Naive thymus-derived CD8-positive, alpha-beta T cell (primary cell): Measurements from ENCODE around the gene IGFL4. TPM values are rescaled to one million over a fixed set of nuclear protein-coding genes. Genes with fewer than 3 reads are reported as not detected.

Source experiments
- ATAC-seq, 2 donors: fragments of 150-1000 bp; cut with Tn5 transposase in 1 of 2; sonication (Bioruptor Pico), chemical (Tn5 transposase) in 1 of 2; 1 replicate in 1 of 2; 2 replicates in 1 of 2; pipeline ENCODE4 v1.10.0; 2021; ENCODE audit warnings: mild to moderate bottlenecking in 2 of 2, moderate library complexity in 2 of 2
- POLR2A ChIA-PET: fragments of 350-600 bp; sonication (Branson Sonifier 250); formaldehyde crosslinking; loops from one replicate; lab custom pipeline; 2021; ENCODE audit warnings: antibody characterized with exemption; lab: Charles Lee
- DNase-seq, 10 donors: peaks; one replicate each; pipeline versions ENCODE4 v3.0.0 to v3.0.0-alpha.2; 2020 to 2022
- H3K27ac Mint-ChIP-seq, 10 donors: one replicate each; pipeline ENCODE4 v1.8.0; 2020 to 2022; ENCODE audit warnings: mild to moderate bottlenecking in 10 of 10, mixed read lengths in 10 of 10, moderate library complexity in 4 of 10, inconsistent platforms in 1 of 10
- H3K27me3 Mint-ChIP-seq, 5 donors: one replicate each; pipeline ENCODE4 v1.8.0; 2021 to 2022; ENCODE audit warnings: mixed read lengths in 5 of 5
- H3K36me3 Mint-ChIP-seq, 3 donors: one replicate each; pipeline ENCODE4 v1.8.0; 2020 to 2022; ENCODE audit warnings: mixed read lengths in 3 of 3, mild to moderate bottlenecking in 2 of 3, inconsistent platforms in 1 of 3
- H3K4me1 Mint-ChIP-seq, 4 donors: one replicate each; pipeline ENCODE4 v1.8.0; 2021 to 2022; ENCODE audit warnings: mixed read lengths in 4 of 4
- H3K4me3 Mint-ChIP-seq, 10 donors: one replicate each; pipeline ENCODE4 v1.8.0; 2020 to 2022; ENCODE audit warnings: mild to moderate bottlenecking in 10 of 10, mixed read lengths in 10 of 10, moderate library complexity in 6 of 10, inconsistent platforms in 1 of 10
- H3K9me3 Mint-ChIP-seq, 9 donors: one replicate each; pipeline ENCODE4 v1.8.0; 2020 to 2022; ENCODE audit warnings: mixed read lengths in 9 of 9, mild to moderate bottlenecking in 3 of 9, inconsistent platforms in 1 of 9, moderate library complexity in 1 of 9
- polyA plus RNA-seq, 3 donors: library from polyadenylated mRNA; unstranded; fragments of 300-500 nt; fragmentation: Illumina TruSeq; gene quantifications; one replicate each; pipeline ENCODE4 v1.2.3, GENCODE V29; 2021
- total RNA-seq, 8 experiments: library from RNA in 2 of 8; stranded (reverse) in 2 of 8; gene quantifications; one replicate each; pipeline ENCODE4 v1.2.3 and lab custom pipeline; 2021 to 2026

IGFL4 gene
- total and polyA plus RNA-seq, 5 experiments from 2014 or later = not detected

DNA sequence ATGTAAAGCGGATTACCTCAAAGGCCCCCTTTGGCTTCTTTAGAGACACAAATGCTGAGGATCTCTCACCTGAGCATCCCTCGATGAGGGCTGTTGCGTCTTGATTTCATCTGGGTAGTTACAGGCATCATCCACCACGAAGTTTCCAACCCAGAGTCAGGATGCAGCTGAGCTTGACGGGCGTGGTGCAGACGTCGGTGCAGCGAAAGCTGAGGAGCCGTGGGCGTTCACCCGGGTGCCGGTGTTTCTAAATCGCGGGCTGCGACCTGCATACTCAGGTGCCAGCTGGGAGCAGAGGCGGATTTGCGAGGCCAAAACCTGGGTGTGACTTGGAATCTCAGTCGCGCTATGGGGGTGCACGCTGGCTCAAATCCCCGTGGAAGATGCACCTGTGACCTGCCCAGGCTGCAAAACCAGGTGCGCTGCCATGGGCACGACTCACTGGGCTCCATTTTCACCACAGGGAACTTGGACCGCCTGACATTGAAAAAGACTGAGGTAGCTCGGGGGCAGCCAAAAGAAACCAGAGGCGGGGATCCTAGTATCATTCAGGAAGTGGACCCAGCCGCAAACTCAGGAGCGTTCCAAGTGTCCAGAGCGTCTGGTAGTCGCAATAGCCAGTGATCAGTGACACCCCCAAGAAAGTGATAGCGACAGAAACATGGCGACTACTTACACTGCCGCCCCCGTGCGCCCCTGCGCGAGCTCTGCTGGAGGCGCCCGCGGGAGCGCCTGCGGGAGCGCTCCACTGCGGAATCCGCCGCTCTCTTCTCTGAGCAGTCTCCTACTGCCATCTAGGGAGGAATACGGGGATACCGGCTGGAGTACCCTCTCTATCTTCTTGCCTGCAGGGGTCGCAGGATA lies 36.4 kb upstream of the IGFL4 start:
- H3K27ac Mint-ChIP-seq = no peak overlapping the region
- H3K27me3 Mint-ChIP-seq = peaks cover 60 to 92% (median 81%) of the 10 kb centered on the region in 5 donors
- H3K36me3 Mint-ChIP-seq = peaks cover 0 to 7% (median 2%) of the 10 kb centered on the region in 3 donors
- POLR2A ChIA-PET = no interaction called here
- peaks cover 0 to 19% (median 2%) of the 10 kb centered on the region in 9 donors for H3K9me3 Mint-ChIP-seq
- peak; percentile 50 to 62 for ATAC-seq
- peaks cover 2 to 14% (median 5%) of the 10 kb centered on the region in 4 donors for H3K4me1 Mint-ChIP-seq
- H3K4me3 Mint-ChIP-seq = peak overlapping the region in 7 of 10 donors; percentile 26 to 78 (median 41)
- DNase-seq = peak in 2 of 10 donors; percentile 4 to 9

DNA sequence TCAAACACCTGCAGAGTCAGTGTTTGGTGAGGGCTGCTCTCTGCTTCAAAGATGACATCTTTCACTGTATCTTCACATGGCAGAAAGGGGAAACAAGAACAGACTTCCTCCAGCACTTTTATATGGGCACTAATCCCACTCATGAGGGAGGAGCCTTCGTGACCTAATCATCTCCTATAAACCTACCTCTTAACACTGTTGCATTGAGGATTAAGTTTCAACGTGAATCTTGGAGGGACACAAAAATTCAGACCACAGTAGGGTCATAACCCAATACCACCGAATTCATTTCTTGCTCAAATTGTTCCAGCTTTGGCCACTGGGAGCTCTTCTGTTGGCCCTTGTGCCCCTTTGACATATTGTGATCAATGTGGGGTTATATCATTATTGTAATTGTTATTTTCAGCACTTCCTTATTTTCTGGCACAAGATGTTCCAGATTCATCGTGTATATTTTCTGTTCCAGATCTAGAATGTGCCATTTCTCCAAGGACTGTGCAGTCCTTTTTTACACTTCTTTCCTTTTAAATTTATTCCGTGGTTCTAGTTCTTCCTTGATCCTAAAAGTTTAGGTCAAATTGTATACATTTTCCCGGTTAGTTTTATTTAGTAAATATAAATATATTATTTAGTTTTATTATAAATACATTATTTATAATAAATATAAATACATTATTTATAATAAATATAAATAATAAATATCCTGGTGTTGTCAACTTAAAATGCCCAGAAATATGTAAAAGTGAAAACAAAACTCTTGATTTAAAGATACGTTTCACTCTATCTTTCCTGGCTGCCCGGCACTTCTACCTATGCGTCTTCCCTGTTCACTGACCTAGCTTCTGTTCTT lies 35.5 kb upstream of the IGFL4 start:
- Mint-ChIP-seq H3K27me3 (peaks cover 56 to 92% (median 80%) of the 10 kb centered on the region in 5 donors), H3K27ac (no peak overlapping the region), H3K9me3 (peaks cover 0 to 19% (median 2%) of the 10 kb centered on the region in 9 donors), H3K4me3 (peak overlapping the region in 1 of 10 donors; percentile 47), H3K36me3 (peaks cover 0 to 7% (median 2%) of the 10 kb centered on the region in 3 donors), H3K4me1 (peaks cover 2 to 14% (median 5%) of the 10 kb centered on the region in 4 donors)
- POLR2A ChIA-PET = no interaction called here
- DNase-seq (no peak), ATAC-seq (no peak)

DNA sequence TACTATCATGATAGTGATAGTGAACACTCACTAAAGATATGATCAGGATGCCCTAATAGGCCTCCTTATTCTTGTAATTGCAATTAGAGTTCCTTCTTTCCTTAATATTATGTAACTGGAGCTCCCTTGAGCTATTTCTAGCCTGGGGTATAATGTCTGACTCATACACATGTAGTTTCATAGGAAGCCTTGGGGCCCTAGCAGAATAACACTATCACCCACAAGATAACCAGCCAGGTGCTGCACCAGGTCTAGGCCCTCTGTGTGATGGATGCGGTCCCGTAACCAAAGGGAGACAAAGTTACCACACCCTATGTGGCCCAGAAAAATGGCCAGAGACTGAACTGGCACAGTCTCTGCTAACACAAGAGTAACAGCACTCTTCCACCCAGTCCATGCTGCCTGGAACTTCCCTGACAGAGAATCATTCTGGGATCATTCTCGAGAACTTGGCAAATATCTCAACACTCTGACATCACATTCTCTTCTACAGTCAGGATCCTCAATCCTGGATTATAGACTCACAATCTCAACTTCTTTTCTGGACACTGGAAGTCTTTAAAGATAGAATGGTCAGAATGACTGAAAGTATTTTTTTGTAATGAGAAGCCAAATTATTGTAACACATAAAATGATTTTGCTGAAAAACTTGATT lies 32.6 kb upstream of the IGFL4 start:
- Mint-ChIP-seq H3K36me3 (peaks cover 0 to 7% (median 0%) of the 10 kb centered on the region in 3 donors), H3K4me1 (peaks cover 2 to 14% (median 5%) of the 10 kb centered on the region in 4 donors), H3K27ac (no peak overlapping the region), H3K4me3 (no peak overlapping the region), H3K9me3 (peaks cover 0 to 9% (median 2%) of the 10 kb centered on the region in 9 donors), H3K27me3 (peaks cover 52 to 91% (median 76%) of the 10 kb centered on the region in 5 donors)
- DNase-seq (no peak), ATAC-seq (no peak)
- POLR2A ChIA-PET = no interaction called here

DNA sequence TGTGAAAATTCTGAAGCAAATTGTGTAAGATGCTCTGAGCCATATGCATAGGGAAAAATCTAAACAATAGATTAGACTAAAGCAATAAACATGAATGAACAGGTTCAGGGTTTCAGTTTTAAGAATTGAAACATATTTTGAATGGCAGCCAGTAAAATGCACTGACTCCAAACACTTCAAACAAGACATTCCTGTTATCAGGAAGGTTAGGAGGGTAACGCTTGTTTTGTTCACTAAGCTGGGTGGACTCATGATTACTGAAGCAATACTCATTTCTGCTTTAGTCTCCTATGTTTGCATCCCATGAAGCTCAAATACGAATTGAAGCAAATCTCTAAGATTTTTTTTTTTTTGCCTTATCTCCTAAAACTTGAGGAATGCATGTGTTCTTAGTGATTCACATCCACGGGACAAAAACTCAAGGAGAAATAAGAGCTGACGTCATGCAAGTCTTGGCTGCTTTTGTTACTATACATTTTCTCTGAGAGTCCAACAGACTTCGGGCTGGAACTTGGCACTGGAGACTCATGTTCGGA lies 29.1 kb upstream of the IGFL4 start:
- ATAC-seq (no peak), DNase-seq (no peak)
- Mint-ChIP-seq H3K27ac (no peak overlapping the region), H3K27me3 (peaks cover 40 to 91% (median 68%) of the 10 kb centered on the region in 5 donors), H3K36me3 (no peaks in the 10 kb centered on the region), H3K4me1 (no peaks in the 10 kb centered on the region), H3K9me3 (no peaks in the 10 kb centered on the region), H3K4me3 (no peak overlapping the region)
- POLR2A ChIA-PET = interaction anchor here (0.7 kb wide), 1 partner anchor 37 kb away, joined by 3 read pairs; no protein-coding TSS in a partner anchor

DNA sequence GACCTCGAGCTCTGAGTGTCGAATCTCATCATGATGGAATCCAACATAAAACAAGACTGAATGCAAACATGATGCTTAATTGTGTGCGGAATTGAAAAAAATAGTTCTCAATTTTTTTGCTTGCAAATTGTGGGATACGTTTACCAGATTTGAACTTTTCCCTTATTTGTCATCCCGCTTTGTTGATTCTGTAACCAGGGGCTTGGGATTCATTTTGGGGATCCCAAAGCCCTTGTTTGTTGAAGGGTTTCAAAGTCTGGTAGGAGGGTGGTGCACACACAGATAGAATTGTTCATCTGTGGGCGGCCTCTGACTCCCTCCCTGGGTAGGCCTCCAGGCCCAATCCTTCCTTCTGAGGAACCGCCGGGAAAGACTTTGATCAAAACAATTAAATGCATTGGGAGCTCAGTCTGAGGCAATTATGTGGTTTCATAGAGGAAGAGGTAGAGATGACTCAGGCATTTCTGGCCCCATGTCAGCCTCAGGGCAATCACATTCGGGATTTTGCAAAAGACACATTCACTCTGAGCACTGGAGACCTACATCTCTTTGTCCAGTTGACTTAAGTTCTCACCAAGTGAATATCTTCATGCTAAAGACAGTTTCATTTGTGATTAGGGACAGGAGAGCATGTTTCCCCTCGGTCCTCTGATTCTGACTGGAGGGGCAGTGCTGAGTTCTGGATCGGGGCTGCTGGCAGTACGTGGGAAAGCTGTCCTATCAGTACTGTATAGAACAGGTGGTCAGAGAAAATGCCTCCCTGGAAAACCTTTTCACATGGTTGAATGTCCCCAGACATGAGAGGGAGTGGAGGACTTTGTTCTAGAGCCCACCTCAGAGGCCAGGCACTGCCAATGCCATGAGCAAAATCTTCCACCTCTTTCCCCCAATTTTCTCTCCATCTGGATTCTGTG lies 27.8 kb upstream of the IGFL4 start:
- H3K27me3 Mint-ChIP-seq = peaks cover 38 to 93% (median 66%) of the 10 kb centered on the region in 5 donors

DNA sequence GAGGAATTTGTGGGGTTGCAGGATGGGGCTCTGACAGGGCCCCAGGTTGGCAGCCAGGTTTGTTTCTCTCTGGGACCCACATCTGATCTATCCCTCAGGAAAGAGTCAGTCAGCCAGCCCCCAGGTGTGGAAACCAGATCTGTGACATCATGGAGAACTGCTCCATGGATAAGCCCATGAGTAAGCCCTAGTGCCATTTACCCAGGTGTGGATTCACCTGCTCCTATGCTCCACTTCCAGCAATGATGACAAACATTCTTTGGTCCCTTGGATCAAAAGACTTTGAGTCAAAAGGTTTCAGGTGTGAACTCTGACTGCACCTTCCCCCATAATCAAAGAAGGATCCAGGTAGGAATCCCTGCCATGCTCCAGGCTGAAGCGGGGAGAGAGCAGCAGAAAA lies 26.9 kb upstream of the IGFL4 start:
- ATAC-seq (no peak), DNase-seq (no peak)
- peaks cover 38 to 93% (median 64%) of the 10 kb centered on the region in 5 donors for H3K27me3 Mint-ChIP-seq
- H3K36me3 Mint-ChIP-seq = no peaks in the 10 kb centered on the region
- no peaks in the 10 kb centered on the region for H3K4me1 Mint-ChIP-seq
- no peak overlapping the region for H3K27ac Mint-ChIP-seq
- peaks cover 0 to 3% (median 0%) of the 10 kb centered on the region in 9 donors for H3K9me3 Mint-ChIP-seq
- no peak overlapping the region for H3K4me3 Mint-ChIP-seq
- POLR2A ChIA-PET = no interaction called here

More for the DNA sequence above, 27.8 kb upstream of the IGFL4 start:
- Mint-ChIP-seq H3K27ac (no peak overlapping the region), H3K9me3 (no peaks in the 10 kb centered on the region), H3K4me3 (no peak overlapping the region), H3K36me3 (no peaks in the 10 kb centered on the region), H3K4me1 (no peaks in the 10 kb centered on the region)
- DNase-seq (no peak), ATAC-seq (no peak)
- POLR2A ChIA-PET = no interaction called here

DNA sequence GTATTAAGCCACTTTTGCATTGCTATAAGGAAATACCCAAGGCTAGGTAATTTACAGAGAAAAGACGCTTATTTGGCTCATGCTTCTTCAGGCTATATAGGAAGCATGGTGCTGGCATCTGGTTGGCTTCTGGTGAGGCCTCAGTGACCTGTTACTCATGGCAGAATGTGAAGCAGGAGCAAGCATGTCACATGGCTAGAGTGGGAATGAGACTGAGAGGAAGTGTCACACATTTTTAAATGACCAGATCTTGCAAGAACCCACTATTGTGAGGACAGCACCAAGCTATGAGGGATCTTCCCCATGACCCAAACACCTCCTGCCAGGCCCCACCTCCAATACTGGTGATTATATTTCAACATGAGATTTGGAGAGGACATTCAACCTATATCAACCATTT lies 25.7 kb upstream of the IGFL4 start:
- Mint-ChIP-seq H3K4me1 (no peaks in the 10 kb centered on the region), H3K36me3 (no peaks in the 10 kb centered on the region), H3K9me3 (peaks cover 0 to 8% (median 0%) of the 10 kb centered on the region in 9 donors), H3K27ac (no peak overlapping the region), H3K4me3 (no peak overlapping the region), H3K27me3 (peaks cover 35 to 89% (median 58%) of the 10 kb centered on the region in 5 donors)
- no peak for DNase-seq
- ATAC-seq = no peak
- POLR2A ChIA-PET = no interaction called here

DNA sequence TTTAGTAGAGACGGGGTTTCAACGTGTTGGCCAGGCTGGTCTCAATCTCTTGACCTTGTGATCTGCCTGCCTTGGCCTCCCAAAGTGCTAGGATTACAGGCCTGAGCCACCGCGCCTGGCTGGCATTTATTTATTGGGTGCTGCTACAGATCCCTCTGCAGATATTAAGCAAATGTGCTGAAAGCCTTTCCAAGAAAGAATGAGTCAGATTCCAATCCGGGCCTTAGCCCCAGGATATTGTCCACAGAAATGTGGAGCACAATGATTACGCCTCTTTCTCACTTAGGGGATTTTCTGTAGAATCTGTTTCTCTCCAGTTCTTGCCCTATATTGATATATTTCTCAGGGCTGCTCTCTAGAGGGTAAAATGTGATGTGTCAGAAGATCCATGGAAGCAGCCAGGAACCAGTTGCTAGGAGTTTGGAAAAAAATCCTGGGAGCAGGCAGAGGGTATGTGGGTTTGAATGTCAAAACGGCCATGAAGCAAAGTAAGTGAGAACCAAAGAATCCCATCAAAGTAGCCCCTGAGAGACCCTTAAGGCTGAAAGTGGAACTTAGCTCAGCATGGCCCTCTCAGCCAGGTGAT lies 24.8 kb upstream of the IGFL4 start:
- no peak overlapping the region for H3K27ac Mint-ChIP-seq

DNA sequence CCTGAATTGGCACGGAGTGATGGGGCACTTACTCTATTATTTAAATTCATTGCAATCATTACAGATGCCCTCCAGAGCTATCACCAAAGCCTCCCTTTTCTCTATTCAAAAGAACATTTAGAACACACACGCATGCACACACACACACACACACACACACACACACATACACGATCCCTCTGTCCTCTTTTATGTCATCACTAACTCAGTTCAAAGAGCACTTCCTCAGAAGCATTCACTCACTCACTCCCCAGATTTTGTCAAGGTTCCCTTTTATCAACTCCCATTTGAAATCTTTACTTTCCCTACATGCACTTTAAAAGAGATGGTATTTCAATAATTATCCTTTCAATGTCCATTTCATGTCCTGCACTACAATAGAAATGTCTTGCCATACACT lies 22.4 kb upstream of the IGFL4 start:
- ATAC-seq (no peak), DNase-seq (no peak)
- POLR2A ChIA-PET = no interaction called here
- H3K9me3 Mint-ChIP-seq = peaks cover 0 to 33% (median 8%) of the 10 kb centered on the region in 9 donors
- no peaks in the 10 kb centered on the region for H3K4me1 Mint-ChIP-seq
- H3K27me3 Mint-ChIP-seq = peaks cover 29 to 68% (median 51%) of the 10 kb centered on the region in 5 donors
- H3K36me3 Mint-ChIP-seq = no peaks in the 10 kb centered on the region
- no peak overlapping the region for H3K4me3 Mint-ChIP-seq
- H3K27ac Mint-ChIP-seq = no peak overlapping the region

More for the DNA sequence above, 24.8 kb upstream of the IGFL4 start:
- Mint-ChIP-seq H3K36me3 (no peaks in the 10 kb centered on the region), H3K27me3 (peaks cover 29 to 80% (median 50%) of the 10 kb centered on the region in 5 donors), H3K4me3 (no peak overlapping the region), H3K4me1 (no peaks in the 10 kb centered on the region), H3K9me3 (peaks cover 0 to 15% (median 4%) of the 10 kb centered on the region in 9 donors)
- DNase-seq (no peak), ATAC-seq (no peak)
- POLR2A ChIA-PET = no interaction called here

DNA sequence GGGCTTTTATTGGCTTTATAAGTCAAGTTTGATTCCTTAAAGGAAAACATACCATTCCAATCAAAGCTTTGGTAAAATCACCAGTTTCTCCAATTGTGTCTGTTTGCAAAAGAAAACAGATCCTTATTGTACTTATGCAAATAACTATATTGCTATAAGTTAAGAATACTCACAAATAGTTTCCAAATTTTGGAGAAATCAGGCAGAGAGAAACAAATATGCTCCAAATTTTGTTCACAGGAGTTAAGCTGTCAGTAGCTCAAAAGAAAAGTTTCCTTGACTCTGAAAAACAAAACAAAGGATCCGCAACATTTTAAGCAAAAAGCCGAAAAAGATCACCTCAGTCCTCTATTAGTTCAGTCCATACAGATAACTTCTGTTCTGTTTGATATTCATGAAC lies 19.2 kb upstream of the IGFL4 start:
- no peak overlapping the region for H3K4me3 Mint-ChIP-seq
- H3K27ac Mint-ChIP-seq = no peak overlapping the region
- no peaks in the 10 kb centered on the region for H3K36me3 Mint-ChIP-seq
- H3K4me1 Mint-ChIP-seq = no peaks in the 10 kb centered on the region
- ATAC-seq (no peak), DNase-seq (no peak)
- POLR2A ChIA-PET = no interaction called here
- peaks cover 0 to 33% (median 8%) of the 10 kb centered on the region in 9 donors for H3K9me3 Mint-ChIP-seq
- H3K27me3 Mint-ChIP-seq = peaks cover 32 to 63% (median 47%) of the 10 kb centered on the region in 5 donors

DNA sequence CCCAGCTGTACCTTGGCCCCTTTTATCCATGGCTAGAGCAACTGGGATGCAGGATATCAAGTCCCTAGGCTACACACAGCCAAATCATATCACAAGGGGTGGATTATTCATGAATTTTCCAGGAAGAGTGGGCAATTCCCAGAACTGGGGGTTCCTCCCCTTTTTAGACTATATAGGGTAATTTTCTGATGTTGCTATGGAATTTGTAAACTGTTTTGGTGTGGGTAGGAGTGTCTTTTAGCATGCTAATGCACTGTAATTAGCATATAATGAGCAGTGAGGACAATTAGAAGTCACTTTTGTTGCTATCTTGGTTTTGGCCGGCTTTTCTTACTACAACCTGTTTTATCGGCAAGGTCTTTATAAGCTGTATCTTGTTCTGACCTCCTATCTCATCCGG lies 18.0 kb upstream of the IGFL4 start:
- Mint-ChIP-seq H3K27me3 (peaks cover 25 to 65% (median 43%) of the 10 kb centered on the region in 5 donors), H3K4me1 (no peaks in the 10 kb centered on the region), H3K9me3 (peaks cover 0 to 33% (median 8%) of the 10 kb centered on the region in 9 donors), H3K27ac (no peak overlapping the region), H3K4me3 (no peak overlapping the region), H3K36me3 (no peaks in the 10 kb centered on the region)
- ATAC-seq (no peak), DNase-seq (no peak)
- POLR2A ChIA-PET = no interaction called here
